ENCODE data around the gene ALG13. TPM values are rescaled to one million over a fixed set of nuclear protein-coding genes. Genes with fewer than 3 reads are reported as not detected.

ALG13 gene
- total RNA-seq, 2 experiments from 2014 or later = 62.2 to 70.5 TPM

DNA sequence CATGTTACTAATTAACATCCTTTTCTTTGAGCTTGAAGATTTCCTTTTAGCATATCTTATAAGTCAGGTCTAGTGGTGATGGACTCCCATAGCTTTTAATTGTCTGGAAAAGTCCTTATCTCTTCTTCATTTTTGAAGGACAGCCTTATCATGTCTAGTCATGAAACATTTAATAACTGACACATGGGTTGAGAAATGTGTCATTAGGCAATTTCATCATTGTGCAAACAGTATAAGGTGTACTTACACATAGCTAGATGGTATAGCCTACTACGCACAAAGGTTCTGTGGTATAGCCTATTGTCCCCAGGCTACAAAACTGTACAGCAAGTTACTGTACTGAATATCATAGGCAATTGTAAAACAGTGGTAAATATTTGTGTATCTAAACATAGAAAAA, 34.5 kb upstream of the ALG13 start:
- Histone ChIP-seq H3K36me3 (ENCODE audit: insufficient read depth, low read length) (no peaks in the 10 kb centered on the region), H3K9me2 (ENCODE audit: insufficient read depth, low read length) (no peaks in the 10 kb centered on the region), H3K4me2 (ENCODE audit: low read length) (no peak overlapping the region), H2AFZ (ENCODE audit: low read length) (no peak overlapping the region), H3K27ac (ENCODE audit: low read depth, low read length, poor library complexity, severe bottlenecking) (no peak overlapping the region), H3K9me3 (ENCODE audit: low read length) (no peaks in the 10 kb centered on the region), H4K20me1 (ENCODE audit: insufficient read depth, low read length) (no peaks in the 10 kb centered on the region), H3K4me1 (ENCODE audit: insufficient read depth, low read length, poor library complexity, severe bottlenecking) (no peaks in the 10 kb centered on the region), H3K4me3 (ENCODE audit: low read depth, low read length, poor library complexity, severe bottlenecking) (no peak overlapping the region), H3K79me2 (ENCODE audit: insufficient read depth, low read depth, low read length) (no peaks in the 10 kb centered on the region)
- intact Hi-C loops (cut with micrococcal nuclease; ENCODE audit: unreplicated experiment) = no loop called here
- no TSS peak for BruUV-seq (replicated peaks)
- DNase-seq (ENCODE audit: low spot score) = no peak
- ChIA-PET POLR2A (no interaction called here), CTCF (ENCODE audit: unreplicated experiment) (no interaction called here)
- TF ChIP-seq, protein P1, sequence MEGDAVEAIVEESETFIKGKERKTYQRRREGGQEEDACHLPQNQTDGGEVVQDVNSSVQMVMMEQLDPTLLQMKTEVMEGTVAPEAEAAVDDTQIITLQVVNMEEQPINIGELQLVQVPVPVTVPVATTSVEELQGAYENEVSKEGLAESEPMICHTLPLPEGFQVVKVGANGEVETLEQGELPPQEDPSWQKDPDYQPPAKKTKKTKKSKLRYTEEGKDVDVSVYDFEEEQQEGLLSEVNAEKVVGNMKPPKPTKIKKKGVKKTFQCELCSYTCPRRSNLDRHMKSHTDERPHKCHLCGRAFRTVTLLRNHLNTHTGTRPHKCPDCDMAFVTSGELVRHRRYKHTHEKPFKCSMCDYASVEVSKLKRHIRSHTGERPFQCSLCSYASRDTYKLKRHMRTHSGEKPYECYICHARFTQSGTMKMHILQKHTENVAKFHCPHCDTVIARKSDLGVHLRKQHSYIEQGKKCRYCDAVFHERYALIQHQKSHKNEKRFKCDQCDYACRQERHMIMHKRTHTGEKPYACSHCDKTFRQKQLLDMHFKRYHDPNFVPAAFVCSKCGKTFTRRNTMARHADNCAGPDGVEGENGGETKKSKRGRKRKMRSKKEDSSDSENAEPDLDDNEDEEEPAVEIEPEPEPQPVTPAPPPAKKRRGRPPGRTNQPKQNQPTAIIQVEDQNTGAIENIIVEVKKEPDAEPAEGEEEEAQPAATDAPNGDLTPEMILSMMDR (conservative IDR thresholded peaks at IDR 0.05; ENCODE audit: low read length) = no peak
- TF ChIP-seq EZH2phosphoT487 (IDR thresholded peaks at IDR 0.05; ENCODE audit: borderline replicate concordance, low read depth, low read length) = no peak

DNA sequence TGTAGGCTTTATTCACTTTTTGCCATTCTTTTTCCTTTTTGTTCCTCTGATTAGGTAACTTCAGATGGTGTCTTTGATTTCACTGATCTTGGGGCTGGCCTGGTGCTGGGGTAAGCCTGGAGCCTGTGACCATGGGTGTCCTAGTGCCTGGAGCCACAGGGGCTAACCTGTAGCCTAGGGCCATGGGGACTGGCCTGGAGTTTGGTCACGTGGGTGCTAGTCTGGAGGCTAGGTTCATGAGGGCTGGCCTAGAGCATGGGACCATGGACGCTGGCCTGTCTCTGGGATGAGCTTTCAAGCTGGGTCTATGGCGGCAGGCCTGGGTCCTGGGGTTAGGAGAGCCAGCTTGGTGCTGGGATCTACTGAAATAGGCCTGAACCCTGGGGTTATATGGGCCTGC, 32.2 kb upstream of the ALG13 start:
- Histone ChIP-seq H3K36me3 (ENCODE audit: insufficient read depth, low read length) (no peaks in the 10 kb centered on the region), H3K9me3 (ENCODE audit: low read length) (no peaks in the 10 kb centered on the region), H3K4me1 (ENCODE audit: insufficient read depth, low read length, poor library complexity, severe bottlenecking) (no peaks in the 10 kb centered on the region), H3K79me2 (ENCODE audit: insufficient read depth, low read depth, low read length) (no peaks in the 10 kb centered on the region), H3K4me2 (ENCODE audit: low read length) (no peak overlapping the region), H2AFZ (ENCODE audit: low read length) (no peak overlapping the region), H3K4me3 (ENCODE audit: low read depth, low read length, poor library complexity, severe bottlenecking) (no peak overlapping the region), H3K27ac (ENCODE audit: low read depth, low read length, poor library complexity, severe bottlenecking) (no peak overlapping the region), H3K9me2 (ENCODE audit: insufficient read depth, low read length) (no peaks in the 10 kb centered on the region), H4K20me1 (ENCODE audit: insufficient read depth, low read length) (no peaks in the 10 kb centered on the region)
- no peak for DNase-seq (ENCODE audit: low spot score)
- no TSS peak for BruUV-seq (replicated peaks)
- intact Hi-C loops (cut with micrococcal nuclease; ENCODE audit: unreplicated experiment) = no loop called here
- TF ChIP-seq, protein P1 (conservative IDR thresholded peaks at IDR 0.05; ENCODE audit: low read length) = no peak
- no peak for TF ChIP-seq EZH2phosphoT487 (IDR thresholded peaks at IDR 0.05; ENCODE audit: borderline replicate concordance, low read depth, low read length)
- CTCF ChIA-PET (ENCODE audit: unreplicated experiment) = no interaction called here
- POLR2A ChIA-PET = no interaction called here

DNA sequence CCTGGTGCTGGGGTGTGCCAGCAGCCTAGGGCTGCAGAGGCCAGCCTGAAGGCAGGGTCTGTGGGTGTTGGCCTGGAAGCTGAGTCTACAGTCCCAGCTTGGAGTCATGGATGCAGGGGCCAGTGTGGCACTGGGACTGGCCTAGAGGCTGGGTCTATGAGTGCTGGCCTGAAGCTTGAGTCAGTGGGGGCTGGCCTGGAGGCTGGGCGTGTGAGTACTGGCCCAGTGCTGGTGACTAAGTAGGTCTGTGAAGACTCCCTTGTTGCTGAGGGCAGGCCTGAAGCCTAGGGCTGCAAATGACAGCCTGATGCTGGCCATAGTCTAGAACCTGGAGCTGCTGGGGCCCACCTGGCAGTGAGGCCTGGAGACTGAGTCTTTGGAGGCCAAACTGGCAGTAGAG, 31.3 kb upstream of the ALG13 start:
- no peak for TF ChIP-seq EZH2phosphoT487 (IDR thresholded peaks at IDR 0.05; ENCODE audit: borderline replicate concordance, low read depth, low read length)
- TF ChIP-seq, protein P1 (conservative IDR thresholded peaks at IDR 0.05; ENCODE audit: low read length) = no peak
- no peak overlapping the region for H3K4me3 ChIP-seq (ENCODE audit: low read depth, low read length, poor library complexity, severe bottlenecking)
- no TSS peak for BruUV-seq (replicated peaks)
- no peaks in the 10 kb centered on the region for H4K20me1 ChIP-seq (ENCODE audit: insufficient read depth, low read length)
- no peaks in the 10 kb centered on the region for H3K9me2 ChIP-seq (ENCODE audit: insufficient read depth, low read length)
- no peak overlapping the region for H3K27ac ChIP-seq (ENCODE audit: low read depth, low read length, poor library complexity, severe bottlenecking)
- H3K79me2 ChIP-seq (ENCODE audit: insufficient read depth, low read depth, low read length) = no peaks in the 10 kb centered on the region
- H2AFZ ChIP-seq (ENCODE audit: low read length) = no peak overlapping the region
- no peak for DNase-seq (ENCODE audit: low spot score)
- H3K9me3 ChIP-seq (ENCODE audit: low read length) = no peaks in the 10 kb centered on the region
- H3K4me1 ChIP-seq (ENCODE audit: insufficient read depth, low read length, poor library complexity, severe bottlenecking) = no peaks in the 10 kb centered on the region
- intact Hi-C loops (cut with micrococcal nuclease; ENCODE audit: unreplicated experiment) = no loop called here
- ChIA-PET POLR2A (no interaction called here), CTCF (ENCODE audit: unreplicated experiment) (no interaction called here)
- H3K36me3 ChIP-seq (ENCODE audit: insufficient read depth, low read length) = no peaks in the 10 kb centered on the region
- no peak overlapping the region for H3K4me2 ChIP-seq (ENCODE audit: low read length)
